Activated CD8-positive, alpha-beta memory T cell treated with anti-CD3 and anti-CD28 coated beads, Interleukin-2, amount 50 U/mL, for 48 hours (primary cell): ENCODE results near the gene GAREM1.
"Not testable (repeated sequence)": the region's sequence is repeated elsewhere in the genome, so short reads cannot be mapped to it uniquely, and the experiment has no call there.

ENCODE experiments used
- DNase-seq: peaks from one replicate; pipeline ENCODE4 v3.0.0-alpha.2; 2020

Gene GAREM1

DNA sequence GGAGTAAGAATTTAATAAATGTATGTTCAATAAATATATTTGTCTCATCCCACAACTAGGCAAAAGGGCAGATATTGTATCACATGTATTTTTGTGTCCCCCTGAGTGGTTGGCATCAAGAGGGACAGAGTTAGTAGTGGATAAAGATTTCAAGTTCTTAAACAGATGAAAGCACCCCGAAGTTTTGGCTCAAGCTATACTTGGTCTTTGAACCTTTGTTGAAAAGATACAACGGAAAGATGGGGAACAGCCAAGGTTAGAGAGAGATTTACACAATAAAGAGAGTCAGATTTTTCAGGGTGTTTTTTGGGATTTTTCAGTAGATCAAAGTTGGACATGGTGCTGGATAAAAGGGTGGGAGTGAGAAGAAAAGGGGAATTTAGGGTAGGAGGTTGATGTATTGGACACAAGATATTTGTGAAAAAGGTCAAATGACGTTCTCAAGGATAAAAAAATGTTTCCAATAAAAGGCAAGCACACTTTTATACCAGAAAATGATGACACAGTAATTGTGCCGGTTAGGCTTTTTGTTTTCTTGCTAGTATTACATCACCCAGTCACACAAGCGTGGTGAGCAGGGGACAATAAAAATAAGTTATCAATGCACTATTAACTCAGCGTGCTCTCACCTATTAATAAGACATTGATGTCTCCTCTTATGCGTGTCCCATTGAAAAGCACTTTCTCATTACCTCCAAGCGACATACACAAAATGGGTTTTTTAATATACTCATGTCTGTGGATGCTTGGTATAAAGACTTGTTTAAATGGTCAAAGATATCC, 221.3 kb downstream of the GAREM1 start:
- DNase-seq: no peak

DNA sequence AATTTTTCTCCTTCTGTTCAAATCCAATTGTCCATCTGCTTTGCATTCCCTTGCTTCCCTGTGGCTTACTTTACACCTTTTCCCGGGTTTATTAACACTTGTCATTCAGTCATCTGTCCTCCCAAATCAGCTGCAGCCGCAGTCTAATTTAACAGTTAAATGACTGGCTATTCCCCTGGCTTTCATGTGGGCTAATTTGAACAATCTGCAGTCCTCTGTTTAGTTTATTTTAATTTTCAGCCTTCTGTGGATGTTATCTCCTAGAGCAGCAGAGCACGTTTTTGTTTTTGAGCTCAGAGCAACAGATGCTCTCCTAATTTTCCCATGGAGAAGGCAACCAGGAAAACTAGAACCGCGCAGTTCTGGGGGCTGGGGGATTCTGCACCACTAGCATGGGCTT, 225.8 kb downstream of the GAREM1 start:
- no peak for DNase-seq

DNA sequence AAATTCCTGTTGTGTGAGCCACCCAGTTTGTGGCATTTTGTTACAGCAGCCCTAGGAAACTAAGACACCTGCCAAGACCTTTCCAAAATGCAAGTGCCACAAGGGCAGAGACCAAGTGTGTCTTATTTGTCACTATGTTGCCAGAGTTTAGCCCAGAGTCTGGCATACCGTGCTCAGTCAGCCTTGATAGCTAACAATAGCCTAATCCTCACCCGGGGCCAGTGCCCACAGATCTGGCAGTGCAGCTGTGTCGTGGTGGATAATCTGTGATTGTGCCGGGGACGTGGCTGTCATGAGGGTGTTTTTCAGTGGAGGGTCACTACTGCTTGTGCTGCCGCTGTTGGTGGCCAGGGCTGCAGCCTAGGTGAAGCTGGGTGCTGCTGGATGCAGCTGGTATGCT, 227.3 kb downstream of the GAREM1 start:
- DNase-seq: no peak

DNA sequence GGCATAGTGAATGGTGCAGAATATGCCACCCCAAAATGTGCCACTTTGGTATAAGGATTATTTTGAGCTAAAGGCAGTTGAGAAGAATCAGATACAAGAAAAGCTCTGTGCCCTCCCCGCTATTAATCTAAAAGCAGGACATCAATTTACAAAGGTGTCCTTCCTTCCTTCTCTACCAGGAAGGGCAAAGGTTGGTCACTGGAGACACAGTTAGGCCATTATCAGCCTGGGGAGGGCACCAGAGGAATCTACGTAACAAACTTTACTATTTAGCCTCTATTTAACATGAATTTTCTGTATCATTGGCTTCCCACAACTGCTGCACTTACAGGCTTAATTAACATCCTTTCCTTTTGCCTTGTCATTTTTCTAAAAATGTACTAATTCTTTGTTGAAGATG, 228.3 kb downstream of the GAREM1 start:
- DNase-seq: no peak

- no peak for DNase-seq
Observed at GRCh38 chr18:32238635-32239268, 231.9 kb downstream of the GAREM1 start.

- no peak for DNase-seq
Observed at GRCh38 chr18:32237049-32237448, 233.6 kb downstream of the GAREM1 start.

GRCh38 chr18:32233348-32233747, 237.3 kb downstream of the GAREM1 start:
- not testable (repeated sequence) for DNase-seq

GRCh38 chr18:32219431-32220018, 251.2 kb downstream of the GAREM1 start:
- DNase-seq: no peak

GRCh38 chr18:32216390-32216789, 254.3 kb downstream of the GAREM1 start:
- DNase-seq: no peak

DNA sequence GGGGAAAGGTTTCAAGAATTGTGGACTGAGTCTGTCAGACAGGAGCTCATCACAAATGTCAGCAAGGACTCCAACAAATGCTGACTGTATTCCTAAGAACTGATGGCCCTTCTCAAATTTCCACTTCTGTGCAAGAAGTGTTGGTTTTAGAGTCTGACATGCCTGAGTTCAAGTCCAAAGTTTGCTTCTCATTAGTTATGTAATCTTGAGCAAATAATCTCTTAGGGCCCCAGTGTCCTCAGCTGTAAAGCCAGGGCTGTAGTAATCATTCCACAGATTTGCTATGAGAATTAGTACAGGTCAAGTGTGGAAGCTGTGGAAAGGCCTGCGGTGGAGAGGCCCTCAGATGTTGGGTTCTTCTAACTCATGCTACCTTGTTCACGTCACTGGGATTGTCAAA, 257.0 kb downstream of the GAREM1 start:
- no peak for DNase-seq
